ENCODE results near the gene REC114.
"Not testable (repeated sequence)": the region's sequence is repeated elsewhere in the genome, so short reads cannot be mapped to it uniquely, and the experiment has no call there.

The REC114 gene

DNA sequence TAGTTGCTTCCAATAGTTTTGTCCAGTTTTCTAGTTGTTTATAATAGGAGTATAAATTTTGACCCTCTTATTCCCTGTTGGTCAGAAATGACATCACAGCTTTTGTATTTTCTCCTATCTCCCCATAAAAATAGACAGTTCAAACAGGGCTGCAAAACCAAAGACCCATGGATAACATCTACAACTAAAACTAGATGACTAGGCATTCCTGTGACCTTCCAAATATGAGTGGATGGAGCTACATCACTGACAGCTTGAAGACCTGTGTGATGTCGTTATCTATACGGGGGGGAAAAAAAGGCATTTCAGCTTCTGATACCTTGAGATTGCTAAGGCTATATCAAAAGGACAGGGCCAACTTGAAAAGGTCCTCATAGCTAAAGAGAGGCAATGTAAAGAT lies 84.6 kb downstream of the REC114 start:
- no peak for DNase-seq (ENCODE audit: low spot score)

DNA sequence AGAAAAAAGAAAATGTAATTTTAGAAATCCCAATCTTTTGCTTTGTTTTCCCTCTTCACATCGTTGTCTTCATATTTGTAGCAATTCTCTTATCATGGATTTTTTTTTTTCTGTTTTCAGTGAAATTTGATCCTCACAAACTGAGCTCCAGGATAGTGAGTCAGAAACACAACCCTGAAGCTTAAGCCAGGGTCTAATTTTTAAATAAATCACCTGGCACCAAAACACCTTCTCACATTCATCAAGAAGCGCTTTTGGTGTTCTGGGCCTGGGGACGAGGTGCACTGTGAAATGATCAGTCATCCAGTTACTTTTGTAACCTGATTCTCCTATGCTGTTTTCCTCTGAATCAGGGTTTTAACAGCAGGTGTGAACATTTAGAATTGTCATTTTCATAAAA lies 87.7 kb downstream of the REC114 start:
- DNase-seq (ENCODE audit: low spot score), result no peak

DNA sequence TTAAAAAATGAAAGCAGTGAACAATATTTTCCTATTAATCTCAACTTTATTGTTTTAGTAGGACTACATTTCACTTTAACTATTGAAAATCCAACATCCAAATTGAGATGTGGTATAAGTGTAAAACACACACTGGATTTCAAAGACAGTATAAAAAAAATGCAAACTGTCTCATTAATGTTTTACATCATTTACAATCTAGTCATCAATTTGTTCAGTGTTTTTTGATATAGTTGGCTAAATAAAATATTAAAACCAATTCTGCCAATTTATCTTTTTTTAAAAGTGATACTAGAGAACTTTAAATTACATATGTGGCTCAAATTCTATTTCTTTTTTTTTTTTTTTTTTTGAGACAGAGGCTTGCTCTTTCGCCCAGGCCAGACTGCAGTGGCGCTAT lies 95.2 kb downstream of the REC114 start:
- DNase-seq (ENCODE audit: low spot score), result no peak

DNA sequence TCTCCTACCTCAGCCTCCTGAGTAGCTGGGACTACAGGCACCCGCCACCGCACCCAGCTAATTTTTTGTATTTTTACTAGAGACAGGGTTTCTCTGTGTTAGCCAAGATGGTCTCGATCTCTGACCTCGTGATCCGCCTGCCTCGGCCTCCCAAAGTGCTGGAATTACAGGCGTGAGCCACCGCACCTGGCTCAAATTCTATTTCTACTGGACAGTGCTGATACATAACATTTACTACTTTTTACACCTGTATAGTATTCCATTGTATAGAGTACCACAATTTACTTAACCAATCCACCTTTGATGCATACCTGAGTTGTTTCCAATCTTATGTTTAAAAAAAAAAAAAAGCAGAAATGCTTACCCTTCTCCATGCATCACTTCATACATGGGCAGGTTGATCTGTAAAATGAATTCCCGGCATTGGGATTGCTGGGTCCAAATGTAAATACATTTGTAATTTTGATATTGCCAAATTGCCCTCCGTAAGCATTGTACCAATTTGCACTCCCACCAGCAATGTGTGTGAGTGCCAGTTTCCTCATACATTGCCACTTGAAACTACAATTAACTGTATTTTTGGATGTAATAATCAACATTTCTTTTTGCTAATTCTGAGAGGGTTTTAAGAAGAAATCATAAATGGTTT lies 95.7 kb downstream of the REC114 start:
- DNase-seq (ENCODE audit: low spot score), result no peak

DNA sequence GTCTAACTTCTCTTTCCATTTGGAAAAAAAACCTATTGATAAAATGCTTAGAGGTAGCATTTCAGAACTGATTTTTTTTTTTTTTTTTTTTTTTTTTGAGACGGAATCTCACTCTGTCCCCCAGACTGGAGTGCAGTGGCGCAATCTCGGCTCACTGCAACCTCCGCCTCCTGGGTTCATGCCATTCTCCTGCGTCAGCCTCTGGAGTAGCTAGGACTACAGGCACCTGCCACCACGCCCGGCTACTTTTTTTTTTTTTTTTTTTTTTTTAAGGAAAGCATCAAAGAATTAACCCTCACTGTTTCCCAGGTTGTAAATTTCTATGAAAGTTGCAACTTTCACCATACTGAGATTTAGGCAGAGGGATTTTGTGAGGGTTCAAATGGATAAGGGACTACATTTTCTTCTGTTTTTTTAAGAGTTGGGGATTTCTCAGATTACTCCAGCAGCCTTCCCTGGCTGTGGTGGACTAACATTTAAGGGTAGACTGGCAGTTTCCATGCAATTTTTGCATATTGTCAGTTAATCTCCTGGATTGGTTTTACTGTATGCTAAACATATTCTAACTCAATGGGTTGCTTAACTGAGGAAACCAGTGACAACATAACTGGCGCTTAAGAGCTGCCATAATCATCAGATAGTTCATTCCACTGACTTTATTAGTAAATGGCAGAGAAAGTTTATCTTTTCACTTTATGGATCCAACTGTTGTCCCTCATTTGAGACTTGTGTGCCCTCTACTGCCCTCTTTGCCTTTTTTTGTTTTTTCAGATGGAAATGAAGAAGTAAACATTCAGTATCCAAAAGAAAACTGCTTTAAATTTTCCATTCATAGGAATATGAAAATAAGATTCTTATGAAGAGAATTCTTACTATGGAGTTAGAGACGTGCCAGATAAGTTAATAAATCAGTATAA lies 96.5 kb downstream of the REC114 start:
- DNase-seq (ENCODE audit: low spot score), result no peak

DNA sequence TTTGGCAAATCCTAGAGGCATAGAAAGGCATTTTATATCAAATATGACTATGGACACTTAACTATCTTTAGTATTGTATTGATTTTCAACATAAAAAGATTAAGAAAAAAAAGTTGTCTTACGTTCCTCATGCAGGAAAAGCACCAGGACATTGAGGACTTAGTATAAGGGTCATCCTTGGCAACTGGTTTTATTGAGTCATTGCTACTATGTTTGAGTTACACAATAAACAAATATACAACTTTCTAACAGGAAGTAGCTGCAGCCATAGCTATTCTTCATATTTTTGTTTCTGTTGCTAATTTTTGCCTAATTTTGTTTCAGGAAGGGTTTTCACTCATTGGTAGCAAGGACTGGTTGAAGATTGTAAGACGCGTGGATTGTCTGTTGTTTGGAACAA lies 97.2 kb downstream of the REC114 start:
- no peak for DNase-seq (ENCODE audit: low spot score)

DNA sequence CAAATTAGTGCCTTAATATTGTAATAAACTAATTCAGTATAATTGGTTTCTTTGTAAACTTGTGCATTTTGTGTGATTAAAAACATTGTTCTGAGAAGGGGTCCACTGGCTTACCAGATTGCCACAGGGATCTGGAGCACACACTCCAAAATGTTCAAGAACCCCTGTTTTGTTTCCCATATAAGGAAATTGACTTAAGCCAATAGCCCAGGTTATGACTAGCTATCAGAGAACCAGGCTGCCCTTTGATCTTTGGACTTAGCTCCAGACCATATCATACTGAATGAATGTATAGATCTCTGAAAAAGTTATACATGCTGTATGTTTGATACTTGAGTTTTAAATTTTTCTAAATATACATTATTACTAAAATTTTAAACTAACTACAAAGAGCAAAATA lies 98.5 kb downstream of the REC114 start:
- no peak for DNase-seq (ENCODE audit: low spot score)

DNA sequence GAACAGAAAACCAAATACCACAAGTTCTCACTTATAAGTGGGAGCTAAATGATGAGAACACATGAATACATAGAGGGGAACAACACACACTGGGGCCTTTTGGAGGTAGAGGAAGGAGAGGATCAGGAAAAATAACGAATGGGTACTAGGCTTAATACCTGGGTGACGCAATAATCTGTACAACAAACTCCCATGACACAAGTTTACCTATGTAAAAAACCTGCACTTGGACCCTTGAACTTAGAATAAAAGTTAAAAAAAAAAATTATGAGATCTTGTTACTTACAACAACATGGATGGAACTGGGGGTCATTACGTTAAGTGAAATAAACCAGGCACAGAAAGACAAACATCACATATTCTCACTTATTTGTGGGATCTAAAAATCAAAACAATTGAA lies 106.0 kb downstream of the REC114 start:
- DNase-seq (ENCODE audit: low spot score), result not testable (repeated sequence)

DNA sequence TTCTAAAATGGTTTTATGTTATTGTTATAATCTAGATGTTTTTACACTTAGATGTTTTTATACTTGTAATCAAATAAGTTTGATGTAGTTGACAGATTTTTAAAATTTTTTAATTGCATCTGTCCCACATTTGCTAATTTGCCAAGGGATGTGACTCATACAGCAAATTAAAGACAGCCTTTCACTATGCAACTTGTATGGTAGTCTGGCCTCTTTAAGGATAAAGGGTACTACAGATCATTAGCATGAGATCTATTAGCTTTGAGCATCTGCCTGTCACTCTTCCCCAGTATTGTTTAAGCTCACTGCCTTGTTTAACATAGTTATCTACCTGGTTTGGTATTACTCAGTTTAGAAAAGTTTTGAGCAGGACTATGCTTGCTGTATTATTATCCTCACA lies 107.2 kb downstream of the REC114 start:
- no peak for DNase-seq (ENCODE audit: low spot score)

DNA sequence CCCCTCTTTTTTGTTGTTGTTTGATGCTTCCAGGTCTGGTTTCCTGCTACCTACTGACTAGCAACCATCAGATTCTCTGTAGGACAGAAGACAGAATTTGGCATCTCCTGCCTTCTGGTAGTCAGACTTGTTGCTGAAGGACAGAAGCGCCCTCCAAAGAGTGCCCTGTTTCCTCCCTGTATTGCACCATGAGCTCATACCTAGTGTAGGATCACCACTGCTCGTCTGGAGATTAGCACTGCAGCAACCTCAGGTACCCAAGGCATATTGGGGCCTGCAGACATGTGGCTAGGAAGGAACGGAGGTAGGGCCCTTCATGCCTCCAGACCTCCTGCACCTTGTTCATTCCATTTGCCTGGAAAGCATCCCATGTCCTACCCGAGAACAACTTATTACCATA lies 112.1 kb downstream of the REC114 start:
- no peak for DNase-seq (ENCODE audit: low spot score)

DNA sequence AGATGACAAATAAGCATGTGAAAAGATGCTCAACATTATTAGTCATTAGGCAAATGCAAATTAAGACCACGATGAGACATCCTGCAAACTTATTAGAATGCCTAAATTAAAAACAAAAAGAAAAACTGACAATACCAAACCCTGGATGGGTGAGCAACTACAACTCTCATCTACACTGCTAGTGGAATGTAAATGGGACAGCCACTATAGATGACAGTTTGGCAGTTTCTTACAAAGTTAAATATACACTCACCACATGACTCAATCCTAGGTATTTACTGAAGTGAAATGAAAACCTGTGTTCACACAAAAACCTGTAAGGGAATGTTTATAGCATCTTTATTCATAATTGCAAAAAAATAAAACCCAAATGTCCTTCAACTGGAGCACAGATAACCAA lies 115.6 kb downstream of the REC114 start:
- DNase-seq (ENCODE audit: low spot score), result no peak

DNA sequence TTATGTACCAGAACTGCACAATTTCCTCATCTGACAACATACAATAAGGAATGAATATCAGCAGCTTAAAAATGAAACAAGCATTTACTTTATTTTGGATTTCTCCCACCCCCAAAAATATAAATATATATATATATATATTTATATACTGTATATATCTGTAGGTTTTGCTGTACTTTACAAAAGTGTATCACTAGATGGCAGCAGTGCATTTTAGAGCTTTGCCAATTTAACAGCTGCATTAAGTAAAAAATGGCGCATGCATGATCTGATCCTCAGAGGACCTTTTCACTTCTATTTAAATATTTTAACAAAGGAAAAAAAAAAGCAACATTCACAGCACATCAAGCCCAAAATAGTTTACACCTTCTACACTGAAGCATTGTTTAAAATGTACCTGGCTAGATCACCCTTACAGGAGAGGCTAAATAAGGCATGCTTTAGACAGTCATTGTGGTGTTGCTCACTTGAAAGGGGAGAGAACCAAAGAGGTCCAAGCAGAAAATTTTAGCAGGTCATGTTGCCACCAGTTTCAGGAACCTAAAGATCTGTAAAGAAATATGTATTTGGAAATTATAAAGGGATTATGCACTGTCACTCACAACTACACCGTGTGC lies 117.6 kb downstream of the REC114 start:
- DNase-seq (ENCODE audit: low spot score), result no peak

DNA sequence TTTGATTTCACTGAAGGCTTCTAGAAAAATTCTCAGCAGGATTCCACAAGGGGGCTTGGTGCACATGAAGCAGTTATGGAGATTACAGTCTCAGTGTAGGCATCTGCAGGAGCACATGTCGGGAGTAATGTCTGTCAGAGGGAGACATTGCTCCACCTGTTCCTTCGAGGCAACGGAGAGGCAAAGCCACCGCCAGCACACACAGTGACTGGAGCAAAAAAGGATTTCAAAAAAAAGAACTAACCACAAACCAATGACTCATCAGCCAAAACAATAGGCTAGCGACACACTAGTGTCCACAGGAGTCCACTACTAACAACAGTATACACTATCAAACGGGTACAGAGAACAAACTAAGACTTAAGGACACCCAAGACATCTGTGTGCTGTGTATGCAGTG lies 121.3 kb downstream of the REC114 start:
- DNase-seq (ENCODE audit: low spot score), result no peak

DNA sequence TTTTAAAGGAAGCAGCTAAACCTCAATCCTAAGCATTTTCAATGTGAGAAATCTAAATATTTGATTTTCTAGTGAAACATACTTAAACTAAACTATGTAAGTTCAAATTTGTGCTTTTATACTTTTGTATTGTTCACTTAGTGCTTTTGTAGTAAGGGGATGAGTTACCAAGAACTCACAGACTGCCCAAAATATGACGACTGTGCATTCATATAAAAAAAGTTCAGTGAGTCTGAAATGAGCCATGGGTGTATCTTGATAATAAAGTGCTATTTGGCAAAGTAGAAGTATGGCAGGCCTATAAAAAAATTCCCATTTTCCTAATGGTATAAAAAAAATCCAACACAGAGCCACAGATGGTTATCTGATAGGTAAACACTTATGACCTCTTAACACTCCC lies 124.1 kb downstream of the REC114 start:
- no peak for DNase-seq (ENCODE audit: low spot score)

DNA sequence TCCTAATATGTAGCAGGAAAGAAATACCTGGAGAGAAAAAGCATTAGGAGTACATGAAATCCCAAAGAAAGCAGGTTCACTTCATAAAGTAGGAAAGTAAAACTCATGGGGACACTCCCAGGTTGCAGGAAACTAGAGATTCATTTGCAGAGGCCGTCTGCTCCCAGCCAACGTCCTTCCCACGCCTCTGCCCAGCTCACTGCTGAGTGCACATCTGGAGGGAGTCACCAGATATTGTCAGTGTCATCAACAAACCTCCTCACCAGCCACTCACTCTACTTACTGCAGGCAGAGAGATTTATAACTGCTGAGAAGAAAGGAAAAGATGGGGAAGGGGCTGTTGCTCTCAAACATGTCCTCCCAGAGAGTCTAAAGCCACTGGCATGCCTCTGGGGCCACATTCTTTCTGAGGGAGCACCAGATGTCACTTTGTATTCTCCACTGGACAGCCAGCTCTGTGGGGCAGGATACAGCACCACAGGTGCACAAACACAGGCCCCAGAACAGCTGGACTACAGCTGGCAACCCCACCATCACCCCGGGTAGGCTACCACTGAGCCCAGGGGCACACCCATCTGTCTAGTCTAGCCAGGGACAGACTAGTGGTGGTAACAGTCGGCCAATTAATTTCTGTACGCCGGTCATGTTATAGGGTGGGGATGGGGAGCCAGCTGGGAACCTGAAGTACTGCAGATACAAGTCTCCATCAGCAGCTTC lies 125.8 kb downstream of the REC114 start:
- DNase-seq (ENCODE audit: low spot score), result no peak

DNA sequence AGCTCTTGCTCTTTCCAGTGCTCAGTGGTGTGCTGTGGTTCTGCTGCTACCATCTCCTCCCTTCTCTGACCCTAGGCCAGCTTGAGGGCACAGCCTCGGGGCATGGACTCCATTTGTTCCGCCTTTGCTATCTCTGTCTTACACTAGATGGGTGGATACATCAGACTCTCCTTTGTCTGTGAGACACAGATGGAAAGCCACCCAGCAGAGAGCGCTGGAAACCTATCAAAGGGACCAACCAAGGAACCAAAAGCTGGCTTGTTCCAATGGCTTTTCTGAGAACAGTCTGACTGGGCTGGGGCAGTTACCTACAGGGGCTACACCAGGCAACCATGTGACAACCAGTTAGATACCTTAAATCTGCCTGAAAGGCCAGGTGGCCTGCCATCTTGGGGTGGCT lies 126.4 kb downstream of the REC114 start:
- DNase-seq (ENCODE audit: low spot score), result no peak

DNA sequence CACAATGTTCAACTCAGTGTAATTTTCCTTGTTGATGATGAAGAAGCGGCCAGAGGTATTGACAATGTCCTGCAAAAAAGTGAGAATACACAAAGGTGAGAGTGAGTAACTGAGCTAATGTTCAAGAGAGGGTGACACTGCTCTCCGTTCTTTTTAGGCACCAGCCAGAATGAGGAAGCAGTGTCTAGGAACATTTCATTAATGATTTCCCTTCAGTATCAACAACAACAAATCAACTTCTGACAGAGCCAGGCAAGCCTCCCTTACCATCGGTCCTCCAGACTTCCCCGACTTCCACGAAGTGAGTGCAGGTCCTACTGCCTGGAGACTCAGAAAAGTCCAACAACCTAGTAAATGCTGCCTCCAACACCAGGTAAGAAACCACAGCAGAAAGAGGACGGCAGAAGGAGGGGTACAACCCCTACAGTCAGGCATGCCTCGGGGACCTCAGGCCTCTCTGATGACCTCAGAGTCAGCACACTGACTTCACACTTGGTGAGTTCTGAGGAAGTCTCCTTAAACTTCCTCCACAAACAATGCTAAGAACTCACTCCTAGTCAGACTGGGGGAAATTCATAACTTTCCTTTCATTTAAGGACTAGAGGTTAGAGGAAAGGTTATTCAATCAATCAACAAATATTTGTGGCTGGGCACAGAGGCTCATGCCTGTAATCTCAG lies 127.5 kb downstream of the REC114 start:
- no peak for DNase-seq (ENCODE audit: low spot score)

DNA sequence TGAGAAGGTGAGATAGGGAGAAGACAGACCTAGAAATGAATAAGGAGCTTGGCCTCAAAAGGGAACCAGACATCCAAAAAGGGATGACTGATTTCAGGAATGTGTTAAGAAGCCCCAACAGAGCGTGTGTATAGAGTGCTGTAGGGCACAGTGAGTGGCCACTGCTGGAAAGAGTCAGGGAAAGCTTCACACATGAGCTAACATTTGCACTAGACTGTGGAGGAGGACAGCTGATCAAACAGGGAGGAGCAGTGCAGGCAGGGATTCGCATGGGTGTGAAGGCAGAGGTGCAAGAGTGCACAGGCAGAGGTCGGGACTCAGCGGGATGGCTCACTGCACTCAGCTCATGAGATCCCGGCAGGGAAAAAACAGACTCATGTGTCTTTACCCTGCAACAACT lies 128.4 kb downstream of the REC114 start:
- DNase-seq (ENCODE audit: low spot score), result no peak

DNA sequence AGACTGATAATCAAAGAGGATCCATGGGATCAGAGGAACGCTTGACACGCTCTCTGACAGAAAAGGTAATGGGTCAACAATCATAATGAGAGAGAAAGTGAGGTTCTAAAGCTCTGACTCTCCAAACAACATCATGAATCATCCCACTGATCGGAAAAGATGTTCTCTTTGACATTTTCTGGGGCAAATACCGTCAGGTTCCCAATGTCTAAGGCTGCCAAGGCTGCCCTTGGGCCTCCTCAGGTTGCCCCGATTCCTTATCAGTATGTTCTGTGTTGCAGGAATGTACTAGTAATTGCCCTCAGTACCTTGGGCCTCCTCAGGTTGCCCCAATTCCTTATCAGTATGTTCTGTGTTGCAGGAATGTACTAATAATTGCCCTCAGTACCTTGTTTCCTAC lies 129.3 kb downstream of the REC114 start:
- DNase-seq (ENCODE audit: low spot score), result no peak

DNA sequence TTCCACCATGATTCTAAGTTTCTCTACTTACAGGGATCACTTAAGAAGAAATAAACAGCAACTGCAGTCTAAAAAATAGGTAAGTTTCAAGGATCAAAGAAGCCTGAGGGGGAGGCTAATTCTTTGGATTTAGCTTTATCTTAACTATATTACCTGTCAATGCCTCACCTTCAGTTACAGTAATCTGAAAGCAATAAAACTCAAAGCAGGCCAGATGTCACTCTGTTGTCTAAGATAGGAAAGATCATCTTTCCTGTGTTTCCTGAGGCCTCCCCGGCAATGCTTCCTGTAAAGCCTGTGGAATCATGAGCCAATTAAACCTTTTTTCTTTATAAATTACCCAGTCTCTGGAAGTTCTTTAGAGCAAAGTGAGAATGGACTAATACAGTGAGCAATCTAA lies 130.1 kb downstream of the REC114 start:
- DNase-seq (ENCODE audit: low spot score), result no peak

DNA sequence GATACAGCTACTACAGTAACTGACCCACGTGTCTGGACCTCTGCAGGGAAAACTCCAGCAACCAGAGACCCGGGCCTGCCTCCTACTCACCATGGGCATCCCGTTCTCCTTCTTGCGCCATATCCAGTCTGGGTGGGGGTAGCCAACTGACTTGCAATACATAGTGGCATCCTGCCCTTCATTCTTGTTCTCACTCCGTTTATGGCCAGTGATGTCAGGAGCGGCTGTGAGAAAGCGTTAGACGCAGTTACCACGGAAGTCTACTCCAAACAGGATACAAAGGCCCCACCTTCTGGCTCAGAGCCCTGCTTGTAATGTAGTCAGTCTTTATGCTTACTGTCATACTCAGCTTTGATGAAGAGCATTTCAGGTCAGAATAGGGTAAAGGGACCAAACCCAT lies 130.6 kb downstream of the REC114 start:
- DNase-seq (ENCODE audit: low spot score), result no peak

DNA sequence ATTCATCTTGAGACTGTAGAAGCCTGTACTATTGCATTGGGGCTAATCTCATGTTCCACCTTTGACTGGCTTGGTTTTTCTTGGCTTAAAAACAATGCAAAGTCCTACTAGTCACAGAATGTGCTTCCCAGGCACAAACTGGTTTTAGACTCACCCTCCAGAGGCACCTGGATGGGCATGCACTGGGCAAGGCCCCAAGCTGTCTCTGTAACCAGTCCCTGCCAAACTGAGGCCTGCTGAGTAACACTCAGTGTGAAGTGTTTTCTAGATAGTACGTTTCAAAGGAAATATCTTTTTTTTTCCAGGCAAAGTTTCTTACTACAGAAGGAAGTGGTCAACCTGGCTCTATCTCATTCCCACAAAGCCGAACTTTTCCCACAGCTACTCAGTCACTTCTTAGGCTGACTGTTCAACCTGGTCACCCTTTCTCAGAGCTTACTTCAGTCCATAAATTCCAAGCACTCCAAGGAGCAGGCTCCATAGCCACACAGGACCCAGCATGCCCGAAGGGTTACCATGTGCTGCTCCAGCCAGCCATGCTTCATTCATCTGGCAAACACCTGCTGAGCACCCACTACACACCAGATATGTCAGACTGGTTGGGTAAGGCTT lies 132.8 kb downstream of the REC114 start:
- no peak for DNase-seq (ENCODE audit: low spot score)

Measured in left forelimb (tissue), 1 donor.